SK-N-SH (cell line): Measurements from ENCODE around the gene PRKN.

Experiments used
- CTCF ChIP-seq: fragments of 200-600 bp; sonication (generic); IDR thresholded peaks from 2 replicates; pipeline ENCODE4 v1.6.1; 2017; ENCODE audit warnings: antibody characterized with exemption, mild to moderate bottlenecking, moderate library complexity
- MEF2A ChIP-seq: IDR thresholded peaks from 2 replicates; pipeline ENCODE4 v1.4.0; 2012; ENCODE audit warnings: low read depth, borderline replicate concordance
- RAD21 ChIP-seq: IDR thresholded peaks from 2 replicates; pipeline ENCODE4 v1.6.1; 2012; ENCODE audit warnings: mild to moderate bottlenecking, low read length
- TAF1 ChIP-seq: IDR thresholded peaks from 2 replicates; pipeline ENCODE4 v1.6.1; 2012; ENCODE audit warnings: low read depth, mild to moderate bottlenecking, low read length, moderate library complexity, borderline replicate concordance

- no peak for TF ChIP-seq CTCF
- TF ChIP-seq TAF1, result no peak
- no peak for TF ChIP-seq RAD21
- no peak for TF ChIP-seq MEF2A
Observed at GRCh38 chr6:161503570-161503969, 1224.0 kb downstream of the PRKN start.
